Epithelial cell of proximal tubule (primary cell): ENCODE measurements around the gene BRIP1. TPM values are rescaled to one million over a fixed set of nuclear protein-coding genes. Genes with fewer than 3 reads are reported as not detected.

Experiments used
- DNase-seq: peaks from one replicate; pipeline ENCODE4 v3.0.0-alpha.2; 2011; ENCODE audit warnings: low read depth
- H3K4me3 ChIP-seq: 2 replicates; pipeline ENCODE4 v1.5.1; 2011; ENCODE audit warnings: low read depth, mild to moderate bottlenecking, low read length
- total RNA-seq: library from RNA; depleted of rRNA; stranded (reverse); fragments of >200 nt; gene quantifications from 2 replicates; pipeline ENCODE4 v1.2.3, GENCODE V29; 2015
- TF ChIP-seq, protein P1 (sequence below): conservative IDR thresholded peaks from 2 replicates; pipeline ENCODE4 v1.5.1; 2012; ENCODE audit warnings: low read depth, mild to moderate bottlenecking, low read length

Gene BRIP1
- total RNA-seq, 1 donor from 2014 or later: 12.6 TPM

DNA sequence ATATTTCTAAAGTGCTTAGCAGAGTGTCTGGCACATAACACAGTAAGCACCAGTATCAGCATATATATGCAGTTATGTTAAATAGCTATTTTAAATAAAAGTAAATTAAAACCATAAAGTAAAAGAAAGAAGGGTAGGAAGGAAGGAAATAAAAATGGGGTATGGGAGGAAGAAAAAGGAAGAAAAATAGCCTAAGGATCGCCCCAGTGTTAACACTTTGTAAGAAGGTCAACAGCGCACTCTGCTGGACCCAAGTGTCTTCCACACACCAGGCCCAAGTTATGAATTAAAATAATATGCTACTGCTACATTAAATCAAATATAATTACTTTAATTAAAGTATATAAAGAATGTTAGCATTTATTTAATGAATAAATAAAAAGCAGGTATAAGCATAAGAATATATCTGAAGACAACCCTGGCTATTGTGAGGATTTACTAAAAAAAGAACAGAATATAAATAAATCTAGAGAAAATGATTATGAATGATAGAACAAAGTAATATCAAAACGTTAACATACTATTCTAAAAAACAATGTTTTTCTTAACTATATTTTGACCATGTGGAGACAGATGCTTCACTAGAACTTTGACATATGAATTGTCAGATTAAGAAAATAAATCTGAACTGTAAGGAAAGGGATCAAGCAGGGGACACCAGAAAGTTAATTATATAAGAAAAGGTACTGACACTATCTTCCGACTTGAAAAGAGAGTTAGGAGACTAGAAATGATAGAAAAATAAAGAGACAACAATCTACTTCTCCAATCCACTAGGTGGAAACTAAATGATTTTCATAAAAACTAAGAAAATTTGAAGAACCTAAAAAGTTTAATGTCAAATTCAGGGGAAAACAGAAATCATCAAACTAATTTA, 25.9 kb downstream of the BRIP1 start:
- DNase-seq: peak; percentile 15
- TF ChIP-seq, protein P1, sequence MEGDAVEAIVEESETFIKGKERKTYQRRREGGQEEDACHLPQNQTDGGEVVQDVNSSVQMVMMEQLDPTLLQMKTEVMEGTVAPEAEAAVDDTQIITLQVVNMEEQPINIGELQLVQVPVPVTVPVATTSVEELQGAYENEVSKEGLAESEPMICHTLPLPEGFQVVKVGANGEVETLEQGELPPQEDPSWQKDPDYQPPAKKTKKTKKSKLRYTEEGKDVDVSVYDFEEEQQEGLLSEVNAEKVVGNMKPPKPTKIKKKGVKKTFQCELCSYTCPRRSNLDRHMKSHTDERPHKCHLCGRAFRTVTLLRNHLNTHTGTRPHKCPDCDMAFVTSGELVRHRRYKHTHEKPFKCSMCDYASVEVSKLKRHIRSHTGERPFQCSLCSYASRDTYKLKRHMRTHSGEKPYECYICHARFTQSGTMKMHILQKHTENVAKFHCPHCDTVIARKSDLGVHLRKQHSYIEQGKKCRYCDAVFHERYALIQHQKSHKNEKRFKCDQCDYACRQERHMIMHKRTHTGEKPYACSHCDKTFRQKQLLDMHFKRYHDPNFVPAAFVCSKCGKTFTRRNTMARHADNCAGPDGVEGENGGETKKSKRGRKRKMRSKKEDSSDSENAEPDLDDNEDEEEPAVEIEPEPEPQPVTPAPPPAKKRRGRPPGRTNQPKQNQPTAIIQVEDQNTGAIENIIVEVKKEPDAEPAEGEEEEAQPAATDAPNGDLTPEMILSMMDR: peak; percentile 89
- no peak overlapping the region for H3K4me3 ChIP-seq

DNA sequence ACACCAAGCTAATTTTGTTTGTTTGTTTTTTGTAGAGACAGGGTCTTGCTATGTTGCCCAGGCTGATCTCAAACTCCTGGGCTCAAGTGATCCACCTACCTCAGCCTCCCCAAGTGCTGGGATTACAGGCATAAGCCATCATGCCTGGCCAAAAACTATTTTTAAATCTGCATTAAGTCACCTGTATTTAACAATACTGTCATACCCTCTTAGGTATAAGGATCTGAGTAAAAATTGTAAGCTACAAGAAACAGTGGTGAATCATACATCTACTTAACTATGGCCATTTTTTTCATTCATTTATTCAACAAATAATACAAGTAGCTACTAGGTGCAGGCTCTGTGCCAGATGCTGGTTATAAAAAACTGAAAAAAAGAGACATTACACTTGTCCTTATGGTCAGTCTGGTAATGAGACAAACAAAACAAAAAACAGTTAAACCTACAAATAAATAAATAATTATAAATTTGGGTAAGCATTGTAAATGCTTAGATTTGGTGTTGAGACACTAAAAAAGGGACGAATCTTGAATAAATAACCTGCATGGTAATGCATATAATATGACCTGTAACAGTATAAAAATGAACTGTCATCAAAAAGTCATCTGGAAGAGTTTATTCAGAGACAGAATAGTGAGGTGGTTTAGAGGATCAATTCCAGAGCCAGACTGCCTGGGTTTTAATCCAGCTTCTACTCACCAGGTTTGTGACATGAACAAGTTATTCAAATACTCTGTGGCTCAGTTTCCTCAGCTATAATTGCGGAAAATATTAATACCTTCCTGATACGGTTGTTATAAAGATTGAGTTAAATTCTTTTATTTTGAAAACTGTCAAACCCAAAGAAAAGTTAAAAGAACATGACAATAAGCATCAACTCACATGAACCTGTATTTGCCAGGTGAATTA, 26.8 kb downstream of the BRIP1 start:
- TF ChIP-seq, protein P1: no peak
- no peak for DNase-seq
- H3K4me3 ChIP-seq: no peak overlapping the region

DNA sequence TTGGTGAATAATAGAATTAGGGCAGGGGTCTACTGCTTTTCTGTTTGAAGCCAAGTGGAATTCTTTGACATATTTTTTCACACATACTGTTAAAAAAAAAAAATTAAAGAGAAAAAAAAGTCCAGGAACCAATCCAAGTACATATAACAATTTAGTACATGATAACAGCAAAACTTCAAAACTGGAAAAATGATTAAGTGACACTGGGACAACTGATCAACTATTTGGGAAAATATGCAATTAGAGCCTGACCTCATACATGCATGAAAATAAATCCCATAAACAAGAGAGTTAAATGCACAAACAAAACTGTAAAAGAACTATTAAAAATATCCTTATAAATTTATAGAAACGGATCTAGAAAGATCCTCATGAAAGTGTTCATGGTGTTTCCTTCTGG, 27.7 kb downstream of the BRIP1 start:
- no peak overlapping the region for H3K4me3 ChIP-seq
- TF ChIP-seq, protein P1: no peak
- no peak for DNase-seq

DNA sequence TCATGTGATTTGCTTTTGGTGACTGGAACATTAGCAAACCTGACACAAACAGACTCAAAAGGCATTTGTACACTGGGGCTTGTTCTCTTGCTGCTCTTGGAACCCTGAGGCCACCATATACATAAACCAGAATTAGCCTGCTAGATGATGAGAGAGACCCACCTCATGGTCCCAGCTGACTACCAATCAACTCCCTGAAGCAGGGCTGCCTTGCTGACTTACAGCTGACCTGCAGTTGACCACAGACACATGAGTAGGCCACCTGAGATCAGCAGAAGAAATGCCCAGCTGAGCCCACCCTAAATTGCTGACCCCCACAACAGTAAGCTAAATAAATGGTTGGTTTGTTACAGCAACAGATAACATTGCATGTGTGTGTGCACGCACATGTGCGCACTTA, 28.7 kb downstream of the BRIP1 start:
- TF ChIP-seq, protein P1: no peak

DNA sequence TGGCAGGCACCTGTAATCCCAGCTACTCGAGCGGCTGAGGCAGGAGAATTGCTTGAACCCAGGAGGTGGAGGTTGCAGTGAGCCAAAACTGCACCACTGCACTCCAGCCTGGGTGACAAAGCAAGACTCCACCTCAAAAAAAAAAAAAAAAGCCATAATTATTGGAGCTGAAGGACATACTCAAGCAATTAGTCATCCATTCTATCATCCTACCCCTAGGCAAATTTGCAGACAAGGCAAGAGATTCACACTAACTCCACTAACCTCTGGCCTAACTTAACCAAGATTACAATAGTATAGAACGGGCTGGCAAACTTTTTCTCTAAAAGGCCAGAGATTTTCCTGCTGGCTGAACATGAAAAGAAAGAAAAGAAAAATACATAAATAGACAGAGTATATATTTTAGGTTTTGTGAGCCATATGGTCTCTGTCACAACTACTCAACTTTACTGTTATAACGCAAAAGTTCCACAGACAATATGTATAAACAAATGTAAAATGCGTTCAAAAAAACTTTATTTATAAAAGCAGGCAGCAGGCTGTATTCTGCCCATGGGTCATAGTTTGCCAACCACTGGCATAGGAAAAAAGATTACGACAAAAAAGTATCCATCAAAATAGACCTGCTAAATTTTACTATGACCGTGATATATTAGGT, 29.7 kb downstream of the BRIP1 start:
- DNase-seq: peak; percentile 23
- TF ChIP-seq, protein P1: no peak
- no peak overlapping the region for H3K4me3 ChIP-seq

More for the DNA sequence above, 28.7 kb downstream of the BRIP1 start:
- H3K4me3 ChIP-seq: no peak overlapping the region
- DNase-seq: no peak

DNA sequence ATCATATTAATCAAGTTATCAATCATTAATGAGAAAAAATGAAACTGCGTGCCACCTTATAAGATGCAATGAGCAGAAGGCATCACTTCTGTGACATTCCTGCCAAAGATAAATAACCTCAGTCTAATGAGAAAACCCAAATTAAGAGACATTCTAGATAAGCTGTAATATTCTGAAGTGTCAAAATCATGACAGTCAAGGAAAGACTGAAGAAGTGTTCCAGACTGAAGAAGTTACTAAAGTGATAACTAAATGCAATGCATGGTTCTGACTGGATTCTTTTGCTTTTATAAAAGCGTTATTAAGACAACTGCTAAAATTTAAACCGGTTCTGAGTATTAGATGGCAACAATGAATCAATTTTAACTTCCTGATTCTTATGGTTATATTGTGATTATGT, 30.9 kb downstream of the BRIP1 start:
- no peak for DNase-seq
- TF ChIP-seq, protein P1: no peak
- no peak overlapping the region for H3K4me3 ChIP-seq
